Pancreas (tissue), 10 donors: ENCODE measurements around the gene CDH4. TPM values are rescaled to one million over a fixed set of nuclear protein-coding genes. Genes with fewer than 3 reads are reported as not detected.
"Not testable (repeated sequence)": the region's sequence is repeated elsewhere in the genome, so short reads cannot be mapped to it uniquely, and the experiment has no call there.

Experiments
- ATAC-seq, 4 donors: fragments of 200-7000 bp; cut with Tn5 transposase; one replicate each; pipeline versions ENCODE4 v1.8.0 to v1.9.1; 2020; ENCODE audit warnings: mild to moderate bottlenecking in 4 of 4, moderate library complexity in 4 of 4
- DNase-seq, 6 donors: peaks; one replicate each; pipeline ENCODE4 v3.0.0-alpha.2; 2020
- FAIRE-seq: peaks from 2 replicates; lab custom pipeline; 2012; peaks lifted over from hg19 to GRCh38; lab: Jason Lieb, UNC
- H3K27ac ChIP-seq, 4 donors: fragments of 200-600 bp; sonication (generic); 1 replicate in 3 of 4; 2 replicates in 1 of 4; pipeline versions ENCODE4 v1.5.0 to v1.8.0; 2020
- H3K27me3 ChIP-seq, 4 donors: fragments of 200-600 bp; one replicate each; pipeline ENCODE4 v1.8.0; 2021
- H3K36me3 ChIP-seq, 3 donors: fragments of 200-600 bp; sonication (generic) in 1 of 3; one replicate each; pipeline versions ENCODE4 v1.5.0 to v1.8.0; 2020 to 2021
- H3K4me1 ChIP-seq, 3 donors: fragments of 200-600 bp; one replicate each; pipeline ENCODE4 v1.8.0; 2021
- H3K4me3 ChIP-seq, 4 donors: fragments of 200-600 bp; sonication (generic) in 2 of 4; one replicate each; pipeline versions ENCODE4 v1.5.0 to v1.8.0; 2020 to 2021
- H3K9me3 ChIP-seq, 4 donors: fragments of 200-600 bp; one replicate each; pipeline ENCODE4 v1.8.0; 2021
- WGBS, 2 donors: extraction: QIAGEN DNeasy Blood & Tissue Kit; methylation state at CpG; one replicate each; pipeline ENCODE4 v1.1.7; 2013; 5-methylcytosine and 5-hydroxymethylcytosine counted together
- intact Hi-C, 3 donors: fragments of 100-400 bp; cut with DNase I; formaldehyde crosslinking; loops; one replicate each; pipeline versions ENCODE4 v1.11.1 to v1.14.2; 2022
- polyA plus RNA-seq, 2 donors: library from polyadenylated mRNA; stranded (reverse); fragments of 200-250 nt; gene quantifications; one replicate each; pipeline ENCODE4 v1.2.3, GENCODE V29; 2013
- total RNA-seq, 6 donors: library from RNA; stranded (reverse); fragmentation: NEBNext Ultra II Directional in 4 of 6; extraction: Animal tissue kit (Norgen Biotek cat#: 25700) in 4 of 6; gene quantifications; one replicate each; pipeline versions ENCODE4 v1.2.1 to v1.2.4, GENCODE V29; 2021 to 2023
- TF ChIP-seq, protein P1 (sequence below), 4 donors: fragments of 200-600 bp; sonication (generic) in 3 of 4; IDR thresholded peaks; one replicate each; pipeline versions ENCODE4 v1.5.0 to v1.8.0; 2021; ENCODE audit warnings: antibody characterized with exemption in 4 of 4
- donor health status: healthy with polysubstance abuse.
- donor health status: DM: no; HTN: no; CAD: no; lungs with moderate emphysema.
- donor health status: DM: no; HTN: no; CAD: no.
- donor health status: control.
- donor health status: control.
- donor health status: Bipolar disorder and iron deficiency.
- donor health status: DM: yes; HTN: yes; CAD: no.
- donor health status: DM: no; HTN: no; CAD: no.
- donor health status: DM: no; HTN: no; CAD: no.
- donor health status: DM: yes; HTN: yes; CAD: no.

CDH4 gene
- total and polyA plus RNA-seq, 8 donors = 0.04 to 1.4 (median 0.27) TPM

GRCh38 chr20:61420781-61421180 lies 168.7 kb downstream of the CDH4 start:
- ATAC-seq = no peak

GRCh38 chr20:61422636-61423425 lies 170.8 kb downstream of the CDH4 start:
- no peaks in the 10 kb centered on the region for H3K27me3 ChIP-seq
- intact Hi-C loops = no loop called here
- H3K36me3 ChIP-seq = no peaks in the 10 kb centered on the region
- 35 to 50% methylated on average over 13 of the region's 13 CpGs for WGBS, 2 donors
- no peaks in the 10 kb centered on the region for H3K4me1 ChIP-seq
- no peak for DNase-seq
- TF ChIP-seq, protein P1, sequence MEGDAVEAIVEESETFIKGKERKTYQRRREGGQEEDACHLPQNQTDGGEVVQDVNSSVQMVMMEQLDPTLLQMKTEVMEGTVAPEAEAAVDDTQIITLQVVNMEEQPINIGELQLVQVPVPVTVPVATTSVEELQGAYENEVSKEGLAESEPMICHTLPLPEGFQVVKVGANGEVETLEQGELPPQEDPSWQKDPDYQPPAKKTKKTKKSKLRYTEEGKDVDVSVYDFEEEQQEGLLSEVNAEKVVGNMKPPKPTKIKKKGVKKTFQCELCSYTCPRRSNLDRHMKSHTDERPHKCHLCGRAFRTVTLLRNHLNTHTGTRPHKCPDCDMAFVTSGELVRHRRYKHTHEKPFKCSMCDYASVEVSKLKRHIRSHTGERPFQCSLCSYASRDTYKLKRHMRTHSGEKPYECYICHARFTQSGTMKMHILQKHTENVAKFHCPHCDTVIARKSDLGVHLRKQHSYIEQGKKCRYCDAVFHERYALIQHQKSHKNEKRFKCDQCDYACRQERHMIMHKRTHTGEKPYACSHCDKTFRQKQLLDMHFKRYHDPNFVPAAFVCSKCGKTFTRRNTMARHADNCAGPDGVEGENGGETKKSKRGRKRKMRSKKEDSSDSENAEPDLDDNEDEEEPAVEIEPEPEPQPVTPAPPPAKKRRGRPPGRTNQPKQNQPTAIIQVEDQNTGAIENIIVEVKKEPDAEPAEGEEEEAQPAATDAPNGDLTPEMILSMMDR (IDR thresholded peaks at IDR 0.05) = no peak
- H3K4me3 ChIP-seq = no peak overlapping the region
- H3K27ac ChIP-seq = no peak overlapping the region
- H3K9me3 ChIP-seq = no peaks in the 10 kb centered on the region
- no peak for FAIRE-seq
- ATAC-seq = no peak

More at GRCh38 chr20:61420781-61421180, 168.7 kb downstream of the CDH4 start:
- no peak overlapping the region for H3K4me3 ChIP-seq
- FAIRE-seq (no peak), DNase-seq (no peak)
- H3K27ac ChIP-seq = no peak overlapping the region
- 66 to 77% methylated on average over 7 of the region's 7 CpGs for WGBS, 2 donors
- H3K27me3 ChIP-seq = no peaks in the 10 kb centered on the region
- intact Hi-C loops = no loop called here
- TF ChIP-seq, protein P1 (IDR thresholded peaks at IDR 0.05) = no peak
- H3K9me3 ChIP-seq = no peaks in the 10 kb centered on the region
- no peaks in the 10 kb centered on the region for H3K4me1 ChIP-seq
- H3K36me3 ChIP-seq = no peaks in the 10 kb centered on the region

DNA sequence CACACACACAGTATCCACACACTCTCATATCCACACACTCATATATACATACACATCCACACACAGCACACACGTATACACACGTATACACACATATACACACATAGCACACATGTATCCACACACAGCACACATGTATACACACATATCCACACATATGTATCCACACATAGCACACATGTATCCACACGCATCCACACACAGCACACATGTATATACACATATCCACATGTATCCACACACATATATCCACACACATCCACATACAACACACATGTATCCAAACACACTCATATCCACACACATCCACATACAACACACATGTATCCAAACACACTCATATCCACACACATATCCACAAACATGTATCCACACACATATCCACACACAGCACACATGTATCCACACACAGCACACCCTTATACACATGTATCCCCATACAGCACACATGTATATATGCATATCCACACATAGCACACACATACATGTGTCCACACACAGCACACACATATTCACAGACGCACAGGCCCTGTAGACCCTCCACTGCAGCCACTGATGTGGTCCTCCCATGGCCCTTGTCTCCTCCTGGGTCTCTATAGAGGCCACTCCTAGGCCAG lies 172.1 kb downstream of the CDH4 start:
- ATAC-seq = no peak
- Histone ChIP-seq H3K4me1 (no peaks in the 10 kb centered on the region), H3K36me3 (no peaks in the 10 kb centered on the region), H3K27me3 (no peaks in the 10 kb centered on the region), H3K9me3 (no peaks in the 10 kb centered on the region), H3K27ac (no peak overlapping the region), H3K4me3 (no peak overlapping the region)
- TF ChIP-seq, protein P1 (IDR thresholded peaks at IDR 0.05) = no peak
- 56 to 75% methylated on average over 4 of the region's 4 CpGs for WGBS, 2 donors
- no peak for FAIRE-seq
- DNase-seq = no peak
- intact Hi-C loops = no loop called here

GRCh38 chr20:61424628-61425420 lies 172.8 kb downstream of the CDH4 start:
- ATAC-seq (no peak), DNase-seq (no peak)
- intact Hi-C loops = no loop called here

DNA sequence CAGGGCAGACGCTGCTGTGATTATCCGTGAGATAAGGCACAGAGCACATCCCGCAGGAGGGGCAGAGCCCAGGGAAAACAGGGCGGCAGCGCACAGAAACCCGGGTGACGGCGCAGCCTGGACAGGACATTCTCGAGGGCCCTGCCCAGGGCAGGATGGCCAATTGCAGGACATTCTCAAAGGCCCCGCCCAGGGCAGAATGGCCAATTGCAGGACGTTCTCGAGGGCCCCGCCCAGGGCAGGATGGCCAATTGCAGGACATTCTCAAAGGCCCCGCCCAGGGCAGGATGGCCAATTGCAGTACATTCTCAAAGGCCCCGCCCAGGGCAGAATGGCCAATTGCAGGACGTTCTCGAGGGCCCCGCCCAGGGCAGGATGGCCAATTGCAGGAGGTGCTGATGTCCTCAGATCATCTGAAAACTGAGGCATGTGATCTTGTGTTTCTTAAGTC lies 173.5 kb downstream of the CDH4 start:
- not testable (repeated sequence) for DNase-seq, H3K27me3 ChIP-seq

More at GRCh38 chr20:61424628-61425420, 172.8 kb downstream of the CDH4 start:
- TF ChIP-seq, protein P1 (IDR thresholded peaks at IDR 0.05) = no peak
- no peak for FAIRE-seq
- no peak overlapping the region for H3K4me3 ChIP-seq
- no peaks in the 10 kb centered on the region for H3K36me3 ChIP-seq
- H3K4me1 ChIP-seq = no peaks in the 10 kb centered on the region
- no peaks in the 10 kb centered on the region for H3K27me3 ChIP-seq
- H3K9me3 ChIP-seq = no peaks in the 10 kb centered on the region
- WGBS, 2 donors = 75 to 90% methylated on average over 25 of the region's 25 CpGs
- no peak overlapping the region for H3K27ac ChIP-seq

More for the DNA sequence above, 173.5 kb downstream of the CDH4 start:
- H3K4me1 ChIP-seq, H3K36me3 ChIP-seq, FAIRE-seq, H3K4me3 ChIP-seq, H3K9me3 ChIP-seq, ATAC-seq, H3K27ac ChIP-seq, intact Hi-C loops: not testable (repeated sequence)
- WGBS, 2 donors = 82 to 85% methylated on average over 18 of the region's 18 CpGs
